ENCODE measurements around the gene EIF5. TPM values are rescaled to one million over a fixed set of nuclear protein-coding genes. Genes with fewer than 3 reads are reported as not detected.
A peak's percentile ranks its signal among the peaks of the same experiment; 100 is the strongest.

Gene EIF5
- total and polyA plus RNA-seq, 2 of the 4 experiments (the other 2 are of a cell fraction), result 181 to 241 TPM

- no peak overlapping the region for H2BK5ac ChIP-seq (ENCODE audit: low read depth, low read length, poor library complexity, severe bottlenecking)
- TF ChIP-seq NFE2L2 (IDR thresholded peaks at IDR 0.05; ENCODE audit: low read depth, low read length) (no peak), RFX5 (IDR thresholded peaks at IDR 0.05; ENCODE audit: low read depth, low read length) (no peak), RAD21 (IDR thresholded peaks at IDR 0.05; ENCODE audit: low read length) (no peak), RCOR1 (IDR thresholded peaks at IDR 0.05; ENCODE audit: insufficient replicate concordance, low read length) (no peak), MXI1 (IDR thresholded peaks at IDR 0.05; ENCODE audit: borderline replicate concordance, low read depth, low read length) (no peak), CEBPB (IDR thresholded peaks at IDR 0.05; ENCODE audit: low read depth, low read length) (no peak), ELK1 (IDR thresholded peaks at IDR 0.05; ENCODE audit: borderline replicate concordance, low read depth, low read length) (no peak), BHLHE40 (IDR thresholded peaks at IDR 0.05; ENCODE audit: low read depth, low read length) (no peak), CHD1 (IDR thresholded peaks at IDR 0.05; ENCODE audit: low read depth, low read length) (no peak)
- ChIA-PET POLR2A (ENCODE audit: unreplicated experiment) (no interaction called here), CTCF (no interaction called here)
- H2BK15ac ChIP-seq (ENCODE audit: low read depth, low read length), result no peak overlapping the region
- no peak overlapping the region for H2AFZ ChIP-seq (replicated peaks; ENCODE audit: low read length, poor library complexity)
- no peak overlapping the region for H3K27ac ChIP-seq (ENCODE audit: insufficient read depth, low read length)
- H3K4ac ChIP-seq (ENCODE audit: low read depth, low read length), result no peak overlapping the region
- H3K36me3 ChIP-seq (ENCODE audit: control insufficient read depth, insufficient read depth, low read length), result peaks cover 29% of the 10 kb centered on the region
- H3K27me3 ChIP-seq (ENCODE audit: control insufficient read depth, insufficient read depth, low read length), result no peaks in the 10 kb centered on the region
- intact Hi-C loops (cut with micrococcal nuclease), result no loop called here
- ATAC-seq (ENCODE audit: low read depth), result no peak
- in situ Hi-C loops (cut with MboI; ENCODE audit: low sequenced_read_pairs), result no loop called here
- H3K4me2 ChIP-seq (ENCODE audit: low read depth, low read length), result no peak overlapping the region
- no peak overlapping the region for H2AK9ac ChIP-seq (replicated peaks; ENCODE audit: low read depth, low read length, poor library complexity)
- H2BK20ac ChIP-seq (ENCODE audit: low read depth, low read length), result no peak overlapping the region
- peaks cover 3 to 16% of the 10 kb centered on the region in 2 experiments; a peak in 2 of 4 replicates for H3K79me1 ChIP-seq (ENCODE audit: low read depth in 1 of 2, low read length in 2 of 2)
- no peak overlapping the region for H2BK120ac ChIP-seq (ENCODE audit: low read depth, low read length)
- no peak overlapping the region for H2AK5ac ChIP-seq (ENCODE audit: low read depth, low read length)
- H3K4me1 ChIP-seq (ENCODE audit: control insufficient read depth, insufficient read depth, low read length), result no peaks in the 10 kb centered on the region; the same call in 1 of the 2 replicates
- H3K9me1 ChIP-seq (ENCODE audit: insufficient read depth, low read length), result peaks cover 9% of the 10 kb centered on the region
- no peak overlapping the region for H3K4me3 ChIP-seq (ENCODE audit: insufficient read depth, low read depth, low read length)
- no TSS peak for BruUV-seq (replicated peaks)
- H4K91ac ChIP-seq (ENCODE audit: insufficient read depth, low read depth, low read length), result no peak overlapping the region
- dilution Hi-C loops (cut with HindIII; ENCODE audit: low sequenced_read_pairs, unreplicated experiment), result no loop called here
- no CpG with 5 or more reads among the region's 3 CpGs for WGBS, 2 experiments (ENCODE audit: extremely low coverage in 2 of 2, insufficient read length in 1 of 2)
- H4K20me1 ChIP-seq (ENCODE audit: insufficient read depth, low read length), result peaks cover 23% of the 10 kb centered on the region
- H4K8ac ChIP-seq (ENCODE audit: low read depth in 2 of 2, low read length in 2 of 2), result no peak overlapping the region
- H3K9me3 ChIP-seq (ENCODE audit: control insufficient read depth, insufficient read depth, low read length), result no peaks in the 10 kb centered on the region
- no peak overlapping the region for H3K56ac ChIP-seq (ENCODE audit: extremely low read depth, insufficient read depth, low read length)
- no peak overlapping the region for H4K5ac ChIP-seq (ENCODE audit: low read depth, low read length)
- DNase-seq, result peak; percentile 40
- H3K18ac ChIP-seq (ENCODE audit: low read depth, low read length), result no peak overlapping the region
- H3K9ac ChIP-seq (ENCODE audit: low read depth, low read length), result no peak overlapping the region
- H3K23ac ChIP-seq (ENCODE audit: low read depth, low read length), result no peak overlapping the region
- no peak overlapping the region for H3K14ac ChIP-seq (replicated peaks; ENCODE audit: low read depth, low read length)
These were observed 12.2 kb downstream of the EIF5 start for GRCh38 chr14:103346286-103346685.
